ENCODE data around the gene DPH6.

DNA sequence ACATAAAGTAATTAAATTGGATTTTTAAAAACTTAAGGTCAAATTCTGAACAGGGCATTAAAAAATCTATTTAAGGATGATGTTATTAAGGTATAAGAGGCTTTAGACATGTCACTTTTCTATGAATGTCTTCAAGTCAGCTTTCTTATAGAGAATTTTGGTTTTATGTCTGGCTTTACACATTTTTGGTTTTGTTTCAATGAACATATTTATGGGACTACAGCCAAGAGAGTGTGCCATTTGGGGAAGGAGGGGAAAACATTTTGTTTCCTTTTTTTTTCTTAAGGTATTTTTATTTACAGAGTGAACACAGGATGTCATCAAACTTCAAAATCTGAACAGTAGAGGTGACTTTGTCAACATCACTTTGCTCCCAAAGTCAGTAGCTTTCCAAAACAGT, 222.8 kb downstream of the DPH6 start:
- TF ChIP-seq, protein P1, sequence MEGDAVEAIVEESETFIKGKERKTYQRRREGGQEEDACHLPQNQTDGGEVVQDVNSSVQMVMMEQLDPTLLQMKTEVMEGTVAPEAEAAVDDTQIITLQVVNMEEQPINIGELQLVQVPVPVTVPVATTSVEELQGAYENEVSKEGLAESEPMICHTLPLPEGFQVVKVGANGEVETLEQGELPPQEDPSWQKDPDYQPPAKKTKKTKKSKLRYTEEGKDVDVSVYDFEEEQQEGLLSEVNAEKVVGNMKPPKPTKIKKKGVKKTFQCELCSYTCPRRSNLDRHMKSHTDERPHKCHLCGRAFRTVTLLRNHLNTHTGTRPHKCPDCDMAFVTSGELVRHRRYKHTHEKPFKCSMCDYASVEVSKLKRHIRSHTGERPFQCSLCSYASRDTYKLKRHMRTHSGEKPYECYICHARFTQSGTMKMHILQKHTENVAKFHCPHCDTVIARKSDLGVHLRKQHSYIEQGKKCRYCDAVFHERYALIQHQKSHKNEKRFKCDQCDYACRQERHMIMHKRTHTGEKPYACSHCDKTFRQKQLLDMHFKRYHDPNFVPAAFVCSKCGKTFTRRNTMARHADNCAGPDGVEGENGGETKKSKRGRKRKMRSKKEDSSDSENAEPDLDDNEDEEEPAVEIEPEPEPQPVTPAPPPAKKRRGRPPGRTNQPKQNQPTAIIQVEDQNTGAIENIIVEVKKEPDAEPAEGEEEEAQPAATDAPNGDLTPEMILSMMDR (IDR thresholded peaks at IDR 0.05): no peak
- no peak for TF ChIP-seq POLR2A (IDR thresholded peaks at IDR 0.05)
